HG03095 (cell line): ENCODE data around the gene GNG8.

ENCODE experiments used
- ATAC-seq: cut with Tn5 transposase; IDR thresholded peaks from one replicate; pipeline ENCODE4 v1.9.1; 2021; ENCODE audit warnings: moderate library complexity; ENCODE audit not compliant: unreplicated experiment

Gene GNG8

DNA sequence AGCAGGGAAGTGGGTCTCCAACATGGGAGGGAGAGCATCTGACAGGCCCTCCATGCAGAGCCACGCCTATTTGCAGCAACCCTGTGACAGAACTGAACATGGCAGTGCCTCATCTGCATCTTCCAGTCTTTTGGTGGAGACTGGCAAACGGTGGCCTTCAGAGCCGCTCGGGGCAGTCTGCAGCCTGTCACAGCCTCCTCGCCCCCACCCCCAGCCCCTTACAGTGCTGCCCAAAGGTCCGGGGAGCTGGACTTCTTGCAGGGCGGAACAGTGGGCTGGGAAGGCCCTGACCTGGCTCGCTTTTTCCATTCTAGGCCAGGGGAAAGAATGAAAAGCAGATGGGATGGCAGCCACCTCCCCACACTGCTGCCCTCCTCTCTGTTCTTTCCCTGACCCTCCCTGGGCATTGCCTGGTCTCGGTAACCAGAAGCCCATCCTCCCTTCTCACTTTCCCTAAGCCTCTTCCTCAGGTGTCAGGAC, 32.2 kb downstream of the GNG8 start:
- no peak for ATAC-seq

DNA sequence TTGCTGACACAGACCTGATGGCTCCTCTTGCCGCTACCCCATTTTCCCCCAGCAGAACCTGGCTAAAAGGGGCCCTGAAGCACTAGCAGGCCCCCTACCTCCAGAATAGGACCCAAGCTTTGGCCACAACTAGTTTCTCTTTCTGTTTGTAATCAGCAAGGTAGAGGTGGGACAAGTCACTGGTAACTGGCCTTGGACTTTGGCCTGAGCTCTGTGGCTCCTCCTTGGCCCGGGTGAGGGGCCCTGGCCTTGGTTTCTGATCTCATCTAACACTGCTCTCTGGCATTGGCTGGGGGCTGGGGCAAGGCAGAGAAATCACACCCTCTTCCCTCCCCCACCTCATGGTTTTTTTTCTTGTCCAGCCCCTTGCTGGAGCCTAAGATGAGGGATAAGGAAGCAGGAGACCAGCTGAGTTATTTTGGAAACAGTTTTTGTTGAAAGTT, 32.8 kb downstream of the GNG8 start:
- no peak for ATAC-seq

DNA sequence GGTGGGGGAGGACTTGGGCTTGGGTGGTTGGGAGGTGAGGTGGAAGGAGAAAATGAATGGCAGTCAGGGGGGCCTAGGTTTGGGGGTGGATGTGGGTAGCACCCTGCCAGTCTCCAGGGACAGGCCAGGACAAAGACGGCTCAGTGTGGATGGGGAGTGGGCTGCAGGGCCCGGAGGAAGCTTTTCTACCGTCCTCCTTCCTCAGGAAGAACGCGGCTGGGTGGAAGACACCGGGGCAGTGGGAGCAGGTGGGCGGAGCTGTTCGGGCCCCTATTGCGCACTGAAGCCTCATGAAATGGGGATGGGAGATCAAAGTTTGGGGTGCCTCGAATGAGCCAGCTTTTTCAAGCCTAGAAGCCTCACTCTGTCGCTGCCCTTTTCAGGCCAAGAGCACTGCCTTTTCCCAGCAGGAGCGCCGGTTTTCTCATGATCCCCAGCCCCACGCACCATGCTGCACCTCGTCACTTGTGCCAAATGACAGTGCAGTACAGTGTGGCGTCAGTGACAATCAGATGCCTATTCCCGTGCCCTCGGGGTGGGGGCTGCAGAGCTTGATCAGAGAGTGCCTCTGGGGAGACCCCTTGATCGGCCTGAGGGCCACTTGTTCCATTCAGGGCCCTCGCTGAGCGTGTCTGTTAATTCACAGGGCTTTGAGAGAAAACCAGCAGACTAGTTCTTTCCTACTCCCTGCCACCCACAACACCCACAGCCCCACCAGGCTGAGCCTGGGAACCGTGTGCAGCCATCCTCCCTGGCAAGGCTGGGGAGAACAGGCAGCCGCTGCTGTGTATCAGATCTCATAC, 33.4 kb downstream of the GNG8 start:
- ATAC-seq = no peak

DNA sequence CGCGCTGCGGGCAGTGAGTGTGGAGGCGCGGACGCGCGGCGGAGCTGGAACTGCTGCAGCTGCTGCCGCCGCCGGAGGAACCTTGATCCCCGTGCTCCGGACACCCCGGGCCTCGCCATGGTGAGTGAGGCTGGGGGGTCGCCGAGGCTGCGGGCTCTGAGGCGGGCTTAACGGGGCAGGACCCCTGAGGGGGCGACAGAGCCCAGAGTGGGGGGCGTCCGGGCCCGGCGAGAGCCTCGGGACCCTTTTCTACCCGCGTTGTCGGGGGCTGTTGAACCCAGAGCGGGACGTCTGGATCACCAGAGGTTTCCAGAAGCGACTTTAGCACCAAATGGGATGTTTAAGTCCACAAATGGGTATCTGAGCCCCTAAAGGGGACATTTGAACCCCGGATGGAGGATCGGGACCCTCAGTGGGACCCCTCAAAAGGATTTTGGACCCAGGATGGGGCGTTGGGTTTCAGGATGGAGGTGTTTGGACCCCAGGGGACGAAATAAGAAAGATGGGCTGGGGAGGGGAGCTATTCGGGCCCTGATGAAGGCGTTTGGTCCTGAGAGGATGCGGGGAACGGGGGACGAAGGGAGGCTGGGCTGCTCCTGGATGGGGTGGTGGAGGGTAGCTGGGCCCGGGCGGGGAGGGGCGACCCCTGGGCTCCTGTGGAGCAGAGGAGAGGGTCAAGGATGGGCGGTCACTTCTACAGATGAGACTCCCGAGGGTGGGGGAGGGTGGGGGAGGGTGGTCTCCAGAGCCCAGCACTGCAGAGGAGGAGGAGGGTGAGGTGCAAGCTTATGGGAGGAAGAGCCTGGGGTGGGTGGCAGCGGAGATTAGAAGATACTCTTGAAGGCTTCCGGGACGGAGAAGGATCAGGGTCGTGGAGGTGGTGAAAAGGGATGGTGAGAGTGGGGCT, 34.4 kb downstream of the GNG8 start, which contains the start of gene CALM3:
TSS of gene CALM3 (plus strand) at position 13 of the 907 bp plus-strand sequence. CDS start at position 118, 105 bp downstream.
- ATAC-seq = no peak

DNA sequence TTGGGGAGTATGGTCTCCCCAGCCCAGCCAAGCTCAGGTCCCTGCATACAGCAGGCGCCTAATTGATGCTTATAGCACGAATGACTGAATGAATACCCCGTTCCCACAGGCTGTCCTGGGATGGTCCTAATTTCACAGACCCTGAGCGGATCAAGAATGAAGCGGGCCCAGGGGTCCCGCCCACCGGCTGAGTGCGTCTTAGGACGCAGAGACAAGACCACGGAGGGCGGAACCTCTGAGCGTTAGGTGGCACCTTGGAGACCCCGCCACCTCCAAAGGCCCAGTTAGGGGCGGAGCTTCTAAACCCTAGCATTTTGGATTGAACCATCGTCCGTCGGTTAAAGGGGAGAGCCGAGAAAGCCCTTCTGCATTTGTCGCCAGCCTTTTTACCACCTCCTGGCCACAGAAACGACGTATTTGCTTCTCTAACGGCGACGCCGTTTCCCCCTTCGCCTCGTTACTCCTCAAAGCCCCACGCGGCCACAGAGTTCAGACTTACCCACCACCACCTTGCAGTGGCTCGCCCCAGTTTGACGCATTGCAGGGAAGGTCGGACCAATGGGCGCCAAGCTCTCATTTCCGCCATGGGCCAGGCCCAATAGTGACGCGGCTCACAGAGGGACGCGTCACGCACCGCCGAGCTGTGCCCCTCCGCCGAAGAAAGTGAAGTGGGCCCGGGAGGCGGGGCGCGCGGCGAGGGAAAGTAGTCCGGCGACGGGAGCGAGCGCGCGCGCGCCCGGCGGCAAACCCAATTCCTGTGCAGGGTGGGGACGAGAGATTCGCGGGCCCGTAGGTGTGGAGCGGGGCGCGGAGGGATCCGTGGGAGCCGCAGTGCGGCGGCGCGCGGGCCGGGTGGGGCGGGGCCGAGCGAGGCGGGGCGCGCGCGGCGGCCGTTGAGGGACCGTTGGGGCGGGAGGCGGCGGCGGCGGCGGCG, 35.4 kb downstream of the GNG8 start:
- peak; percentile 64 for ATAC-seq

DNA sequence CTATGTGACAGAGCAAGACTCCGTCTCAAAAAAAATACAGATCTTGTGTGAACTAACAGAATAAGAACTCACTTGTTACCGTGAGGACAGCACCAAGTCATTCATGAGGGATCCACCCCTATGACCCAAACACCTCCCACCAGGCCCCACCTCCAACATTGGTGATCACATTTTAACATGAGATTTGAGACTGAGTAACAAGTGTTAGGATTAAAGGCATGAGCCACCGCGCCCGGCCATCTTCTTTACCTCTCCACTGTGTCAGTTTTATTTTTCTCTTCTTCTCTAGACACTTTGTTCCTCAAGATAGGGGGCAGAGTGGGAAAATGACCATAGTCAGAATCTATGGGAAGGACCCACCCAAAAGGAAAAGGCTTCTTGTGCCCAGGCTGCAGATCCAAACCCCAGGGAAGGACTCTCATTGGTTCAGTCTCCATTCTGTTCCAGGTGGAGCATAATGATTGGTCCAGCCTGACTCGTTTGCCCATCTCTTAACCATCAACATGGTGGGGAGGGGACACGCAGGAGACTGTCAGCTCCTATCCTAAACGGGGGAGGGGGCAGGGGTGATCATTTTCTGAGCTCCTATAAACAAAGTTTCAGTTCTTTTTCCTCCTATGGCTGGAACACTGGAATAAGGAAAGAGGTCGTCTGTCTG, 36.2 kb downstream of the GNG8 start:
- no peak for ATAC-seq

DNA sequence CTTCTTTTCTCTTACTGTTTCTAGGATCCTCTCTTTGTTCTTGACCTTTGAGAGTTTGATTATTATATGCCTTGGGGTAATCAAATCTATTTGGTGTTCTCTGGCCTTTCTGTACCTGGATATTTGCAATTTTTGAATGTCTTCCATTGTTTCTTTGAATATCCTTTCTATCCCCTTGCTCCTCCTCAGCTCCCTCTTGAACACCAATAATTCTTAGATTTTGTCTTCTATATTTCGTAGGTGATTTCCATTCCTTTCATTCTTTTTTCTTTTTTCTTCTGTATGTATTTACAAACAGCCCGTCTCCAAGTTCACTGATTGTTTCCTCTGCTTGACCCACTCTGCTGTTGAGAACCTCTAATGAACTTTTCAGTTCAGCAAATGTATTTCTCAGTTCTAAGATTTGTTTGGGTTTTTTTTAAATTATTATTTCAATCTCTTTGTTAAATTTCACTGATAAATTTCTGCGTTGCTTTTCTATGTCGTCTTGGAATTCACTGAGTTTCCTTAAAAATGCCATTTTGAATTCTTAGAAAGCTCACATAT, 37.6 kb downstream of the GNG8 start:
- ATAC-seq = no peak

DNA sequence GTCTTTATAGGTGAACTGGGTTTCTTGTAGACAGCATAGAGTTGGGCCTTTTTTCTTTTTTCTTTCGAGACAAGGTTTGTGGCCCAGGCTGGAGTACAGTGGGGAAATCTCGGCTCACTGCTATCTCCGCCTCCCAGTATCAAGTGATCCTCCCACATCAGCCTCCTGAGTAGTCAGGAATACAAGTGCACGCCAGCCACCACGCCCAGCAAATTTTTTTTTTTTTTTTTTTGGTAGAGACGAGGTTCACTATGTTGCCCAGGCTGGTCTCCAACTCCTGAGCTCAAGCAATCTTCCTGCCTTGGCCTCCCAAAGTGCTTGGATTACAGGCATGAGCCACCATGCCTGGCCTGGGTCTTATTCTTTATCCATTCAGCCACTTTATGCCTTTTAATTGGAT, 40.0 kb downstream of the GNG8 start:
- ATAC-seq = no peak

DNA sequence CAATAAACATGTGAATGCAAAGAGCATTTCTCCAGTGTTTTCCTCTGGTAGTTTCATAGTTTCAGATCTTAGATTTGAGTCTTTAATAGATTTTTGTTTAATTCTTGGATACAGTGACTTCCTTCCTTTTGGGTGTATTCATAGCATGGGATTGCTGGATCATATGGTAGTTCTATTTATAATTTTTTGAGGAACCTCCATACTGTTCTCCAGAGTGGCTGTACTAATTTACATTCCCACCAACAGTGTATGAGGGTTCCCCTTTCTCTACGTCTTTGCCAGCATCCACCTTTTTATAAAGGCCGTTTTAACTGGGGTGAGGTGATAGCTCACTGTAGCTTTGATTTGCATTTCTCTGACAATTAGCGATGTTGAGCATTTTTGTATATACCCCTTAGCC, 44.1 kb downstream of the GNG8 start:
- ATAC-seq = no peak

DNA sequence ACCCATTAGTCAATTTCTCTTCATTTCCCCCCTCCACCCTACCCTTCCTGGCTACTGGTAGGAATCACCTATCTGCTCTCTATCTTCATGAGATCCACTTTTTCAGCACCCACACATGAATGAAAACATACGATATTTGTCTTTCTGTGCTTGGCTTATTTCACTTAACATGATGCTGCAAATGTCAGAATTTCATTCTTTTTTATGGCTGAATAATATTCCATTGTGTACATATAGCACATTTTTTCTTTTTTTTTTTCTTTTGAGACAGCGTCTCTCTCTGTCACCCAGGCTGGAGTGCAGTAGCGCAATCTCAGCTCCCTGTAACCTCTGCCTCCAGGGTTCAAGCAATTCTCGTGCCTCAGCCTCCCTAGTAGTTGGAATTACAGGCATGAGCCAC, 44.7 kb downstream of the GNG8 start:
- ATAC-seq = no peak

DNA sequence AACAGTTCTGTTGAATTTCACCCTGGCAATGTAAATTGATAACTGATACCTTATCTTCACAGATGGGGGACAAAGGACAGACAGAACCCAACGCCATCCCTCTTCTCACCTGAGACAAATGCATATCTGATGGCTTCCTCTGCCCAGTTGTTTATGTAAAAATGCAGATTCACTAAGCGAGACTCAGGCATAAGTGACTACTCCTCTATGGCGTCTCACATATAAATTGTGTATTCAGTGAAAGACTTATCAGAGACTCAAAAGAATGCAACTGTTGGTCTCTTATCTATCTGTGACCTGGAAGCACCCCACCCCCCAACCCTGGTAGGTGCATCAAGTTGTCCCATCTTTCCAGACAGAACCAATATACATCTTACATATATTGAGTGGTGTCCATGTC, 48.1 kb downstream of the GNG8 start:
- ATAC-seq = no peak

DNA sequence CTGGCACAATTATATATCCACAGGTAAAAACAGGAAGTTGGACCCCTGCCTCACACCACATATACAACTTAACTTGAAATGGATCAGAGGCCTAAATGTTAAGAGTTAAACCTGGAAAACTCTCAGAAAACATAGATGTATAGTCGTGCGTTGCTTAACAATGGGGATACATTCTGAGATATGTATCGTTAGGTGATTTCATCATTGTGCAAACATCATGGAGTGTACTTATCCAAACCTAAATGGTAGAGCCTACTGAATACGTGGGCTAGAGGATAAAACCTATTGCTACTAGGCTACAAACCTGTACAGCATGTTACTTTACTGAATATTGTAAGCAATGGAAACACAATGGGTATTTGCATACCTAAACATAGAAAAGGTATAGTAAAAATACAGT, 49.7 kb downstream of the GNG8 start:
- ATAC-seq = no peak

DNA sequence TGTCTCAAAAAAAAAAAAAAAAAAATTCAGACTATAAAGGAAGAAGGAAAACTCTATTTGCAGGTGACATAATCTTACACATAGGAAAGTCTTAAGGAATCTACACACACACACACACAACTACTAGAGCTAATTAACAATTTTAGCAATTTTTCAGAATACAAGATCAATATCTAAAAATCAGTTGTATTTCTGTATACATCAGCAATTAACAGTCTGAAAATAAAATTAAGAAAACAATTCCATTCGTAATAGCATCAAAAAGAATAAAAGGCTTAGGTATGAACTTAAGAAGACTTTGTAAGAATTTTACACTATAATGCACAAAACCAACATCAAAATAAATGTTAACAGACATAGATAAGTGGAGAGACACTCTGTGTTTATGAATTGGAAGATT, 50.5 kb downstream of the GNG8 start:
- no peak for ATAC-seq
